SW480 (cell line): Measurements from ENCODE around the gene STRIP2.
A peak's percentile ranks its signal among the peaks of the same experiment; 100 is the strongest.

Source experiments
- DNase-seq: peaks from one replicate; pipeline ENCODE4 v3.0.0-alpha.2; 2016; ENCODE audit warnings: low spot score

Gene STRIP2

DNA sequence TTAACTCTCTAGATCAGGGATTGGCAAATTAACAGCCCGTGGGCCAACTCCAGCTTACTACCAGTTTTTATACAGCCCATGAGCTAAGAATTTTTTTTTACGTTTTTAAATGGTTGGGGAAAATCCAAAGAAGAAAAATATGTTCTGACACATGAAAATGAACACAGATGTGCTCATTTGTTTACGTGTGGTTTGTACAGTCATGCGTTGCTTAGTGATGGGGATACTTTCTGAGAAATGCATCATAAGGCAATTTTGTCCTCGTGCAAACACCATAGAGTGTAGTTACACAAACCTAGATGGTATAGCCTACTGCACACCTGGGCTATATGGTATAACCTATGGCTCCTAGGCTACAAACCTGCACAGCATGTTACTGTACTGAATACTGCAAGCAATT lies 59.8 kb downstream of the STRIP2 start:
- no peak for DNase-seq

DNA sequence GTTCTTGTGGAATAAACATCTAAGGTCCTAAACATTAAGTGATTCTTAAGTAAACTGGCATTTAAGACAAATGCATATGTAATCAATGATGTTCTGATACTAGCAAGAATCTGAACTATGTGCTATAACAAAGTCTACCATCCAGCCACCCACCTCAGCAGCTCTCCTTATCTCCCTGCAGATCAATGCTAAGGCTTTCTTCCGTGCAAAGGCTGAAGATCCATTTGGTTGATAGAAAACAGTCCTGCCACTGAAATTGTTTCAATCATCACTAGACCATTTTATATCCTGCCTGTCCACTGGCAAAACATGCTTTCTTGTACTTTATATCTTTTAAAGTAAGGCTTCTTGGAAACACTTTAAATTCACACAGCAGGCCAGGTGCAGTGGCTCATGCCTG lies 61.8 kb downstream of the STRIP2 start:
- DNase-seq = no peak

GRCh38 chr7:129496653-129497052 lies 62.4 kb downstream of the STRIP2 start:
- DNase-seq = no peak

- DNase-seq = no peak
Observed at GRCh38 chr7:129497156-129497555, 62.9 kb downstream of the STRIP2 start.

DNA sequence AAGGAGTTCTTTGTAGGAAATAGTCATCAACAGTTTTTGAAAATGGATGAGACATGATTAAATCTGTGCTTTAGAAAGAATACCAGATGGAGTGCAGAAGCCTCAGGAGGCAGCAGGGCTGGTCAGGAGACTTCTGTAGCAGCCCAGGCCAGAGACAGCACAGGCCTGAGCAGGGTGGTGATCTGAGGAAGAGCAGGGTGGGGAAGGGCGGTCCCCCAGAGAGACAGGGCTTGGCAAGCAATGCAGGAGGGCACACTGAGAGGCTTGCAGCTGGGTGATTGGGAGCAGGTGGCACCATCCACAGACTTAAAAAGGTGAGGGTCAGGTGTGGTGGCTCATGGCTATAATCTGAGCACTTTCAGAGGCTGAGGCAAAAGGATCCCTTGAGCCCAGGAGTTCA lies 63.8 kb downstream of the STRIP2 start:
- no peak for DNase-seq

- no peak for DNase-seq
Observed at GRCh38 chr7:129499999-129500398, 65.8 kb downstream of the STRIP2 start.

- DNase-seq = peak; percentile 76
Observed at GRCh38 chr7:129501760-129502707, 67.8 kb downstream of the STRIP2 start, which contains the start of gene SMKR1. Gene SMKR1, plus strand, starts transcription at chr7:129502531. Its CDS starts 294 bp downstream, at chr7:129502825.

- peak; percentile 35 for DNase-seq
Observed at GRCh38 chr7:129502708-129503685, 68.8 kb downstream of the STRIP2 start.

- no peak for DNase-seq
Observed at GRCh38 chr7:129503725-129504124, 69.5 kb downstream of the STRIP2 start.

- no peak for DNase-seq
Observed at GRCh38 chr7:129512192-129512591, 78.0 kb downstream of the STRIP2 start.

DNA sequence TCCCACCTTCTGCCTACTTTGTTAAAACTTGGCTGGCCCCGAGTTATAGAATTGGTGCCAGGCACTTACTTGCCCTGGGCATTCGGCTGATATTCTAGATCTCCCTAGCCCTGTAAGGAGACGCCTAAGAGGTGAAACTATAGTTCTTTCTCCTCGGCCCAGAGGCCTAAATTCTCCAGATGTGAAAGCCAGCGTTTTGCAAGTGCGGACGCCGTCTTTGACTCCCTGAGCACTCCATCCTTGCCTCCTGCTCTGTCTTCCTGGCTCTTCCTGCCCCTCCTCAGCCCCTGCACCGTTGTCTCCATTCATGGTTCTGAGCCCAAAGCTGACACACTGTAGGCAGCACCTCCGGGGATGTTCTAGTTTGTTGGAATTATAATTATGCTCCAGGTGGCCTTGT lies 79.3 kb downstream of the STRIP2 start:
- DNase-seq = no peak

DNA sequence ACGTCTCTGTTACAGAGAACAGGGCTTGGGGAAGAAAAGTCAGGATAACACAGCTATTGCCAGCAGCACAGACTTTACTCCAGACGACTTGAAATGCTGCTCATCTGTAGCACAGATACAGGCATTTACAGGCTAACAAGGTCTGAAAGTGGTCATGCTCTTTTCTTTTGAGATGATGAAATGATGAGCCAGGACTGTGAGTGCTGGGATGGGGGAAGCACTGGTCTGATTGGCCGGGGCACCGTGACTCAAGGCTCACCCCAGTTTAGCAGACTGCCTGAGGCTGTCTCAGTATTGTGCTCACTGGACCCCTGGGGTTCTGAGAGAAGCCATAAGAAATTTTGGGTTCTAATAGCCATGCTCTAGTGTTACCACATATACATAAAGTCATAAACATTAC lies 80.5 kb downstream of the STRIP2 start:
- no peak for DNase-seq

- no peak for DNase-seq
Observed at GRCh38 chr7:129515381-129515780, 81.1 kb downstream of the STRIP2 start.

DNA sequence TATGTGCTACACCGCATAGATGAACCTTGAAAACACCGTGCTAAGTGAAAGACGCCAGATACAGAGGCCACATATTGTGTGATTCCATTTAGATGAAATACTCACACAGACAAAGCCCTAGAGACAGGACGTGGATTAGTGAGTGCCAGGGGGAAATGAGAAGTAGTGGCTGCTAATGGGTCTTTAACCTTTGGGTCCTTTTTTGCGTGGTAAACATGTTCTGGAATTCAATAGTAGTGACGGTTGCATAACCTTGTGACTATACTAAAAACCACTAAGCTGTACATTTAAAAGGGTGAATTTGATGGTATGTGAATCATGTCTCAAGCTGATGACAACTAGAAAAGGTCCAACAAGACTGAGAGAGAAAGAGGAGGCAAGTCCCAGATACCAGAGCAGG lies 83.7 kb downstream of the STRIP2 start:
- DNase-seq = no peak

- DNase-seq = no peak
Observed at GRCh38 chr7:129519464-129519863, 85.2 kb downstream of the STRIP2 start.

DNA sequence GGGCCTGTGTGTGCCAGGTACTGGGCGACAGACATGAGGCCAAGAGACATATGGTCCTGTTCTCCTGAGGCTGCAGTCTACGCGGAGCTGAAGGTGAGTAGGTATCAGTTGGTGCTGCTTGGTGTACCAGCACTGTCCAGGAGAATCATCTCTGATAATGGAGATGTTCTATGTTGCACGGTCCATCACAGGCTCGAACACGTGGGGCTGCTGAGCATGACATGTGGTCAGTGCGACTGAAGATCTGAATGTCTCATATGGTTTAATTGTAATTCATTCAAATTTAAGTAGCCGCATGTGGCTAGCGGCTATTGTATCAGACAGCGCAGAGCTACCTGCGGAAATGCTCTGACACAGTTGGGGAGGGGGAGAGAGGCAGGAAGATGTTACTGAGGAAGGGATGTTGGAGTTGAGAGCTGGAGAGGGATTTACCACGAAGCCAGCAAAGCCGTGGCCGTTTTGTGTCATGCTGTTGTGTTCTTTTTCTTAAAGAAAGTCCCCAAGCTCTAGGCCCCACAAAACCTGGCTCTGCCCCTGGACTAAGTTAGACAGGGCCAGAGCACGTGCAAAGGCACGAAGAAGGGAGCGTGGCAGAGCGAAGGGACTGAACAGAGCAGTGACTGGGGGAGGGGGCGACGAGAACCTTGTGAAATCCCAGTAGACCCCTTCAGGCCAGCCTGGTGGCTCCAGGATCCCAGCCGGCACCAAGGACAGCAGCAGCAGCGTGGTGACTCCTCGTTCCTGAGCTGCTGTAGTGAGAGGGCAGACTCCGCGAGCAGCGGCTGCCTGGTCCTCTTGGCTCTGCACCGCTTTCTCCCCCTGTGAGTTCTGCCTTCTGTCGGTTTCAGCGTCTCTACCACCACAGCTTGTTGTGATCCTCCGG lies 88.1 kb downstream of the STRIP2 start:
- DNase-seq = no peak

DNA sequence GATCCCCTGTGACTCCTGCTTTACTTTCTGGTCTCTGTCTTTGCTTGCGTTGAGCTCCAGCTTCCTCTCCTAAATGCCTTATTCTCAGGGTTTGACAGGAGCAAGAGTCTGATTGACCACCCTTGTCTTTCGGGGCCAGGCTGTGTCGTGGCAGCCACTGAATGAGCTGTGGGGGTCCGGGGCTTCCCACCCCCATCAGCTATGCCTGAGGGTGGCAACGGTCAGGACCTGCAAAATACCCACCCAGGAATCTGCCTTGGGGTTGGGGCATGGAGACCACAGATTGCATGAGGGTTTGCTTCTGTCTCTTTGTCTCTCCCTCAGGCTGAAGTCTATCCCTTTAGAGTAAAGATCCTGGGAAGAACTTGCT lies 88.7 kb downstream of the STRIP2 start:
- DNase-seq = no peak

DNA sequence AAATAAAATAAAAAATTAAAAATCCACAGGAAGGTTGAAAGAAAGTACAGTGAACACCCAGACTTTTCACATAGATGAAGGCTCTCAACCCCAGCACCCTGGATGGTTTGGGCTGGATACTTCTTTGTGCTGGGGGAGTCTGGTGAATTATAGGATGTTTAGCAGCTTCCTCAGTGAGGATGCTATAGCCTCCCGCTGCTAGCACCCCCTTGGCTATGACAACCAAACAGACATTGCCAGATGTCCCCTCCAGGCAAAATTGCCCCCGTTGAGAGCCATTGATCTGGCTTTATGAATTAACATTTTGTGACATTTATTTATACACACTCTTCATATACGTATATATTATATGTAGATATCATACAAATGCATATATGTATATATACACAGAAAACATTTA lies 89.7 kb downstream of the STRIP2 start:
- no peak for DNase-seq

DNA sequence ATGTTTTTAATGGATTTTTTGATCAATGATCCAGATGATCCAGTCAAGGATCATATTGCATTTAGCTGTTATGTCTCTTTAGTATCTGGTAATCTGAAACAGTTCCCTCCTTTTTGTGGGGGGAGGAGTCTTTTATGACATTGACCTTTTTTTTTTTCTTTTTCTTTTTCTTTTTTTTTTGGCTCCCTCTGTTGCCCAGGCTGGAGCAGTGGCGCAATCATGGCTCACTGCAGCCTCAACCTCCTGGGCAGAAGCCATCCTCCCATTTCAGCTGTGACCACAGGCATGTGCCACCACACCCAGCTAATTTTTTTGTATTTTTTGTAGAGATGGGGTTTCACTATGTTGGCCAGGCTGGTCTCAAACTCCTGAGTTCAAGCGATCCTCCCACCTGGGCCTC lies 90.2 kb downstream of the STRIP2 start:
- peak; percentile 61 for DNase-seq

- no peak for DNase-seq
Observed at GRCh38 chr7:129525225-129525862, 91.1 kb downstream of the STRIP2 start.

GRCh38 chr7:129529643-129530042 lies 95.4 kb downstream of the STRIP2 start:
- DNase-seq = no peak
